Smooth muscle cell (in vitro differentiated cells): ENCODE results near the gene MYBPC3. TPM values are rescaled to one million over a fixed set of nuclear protein-coding genes. Genes with fewer than 3 reads are reported as not detected.

Experiments
- DNase-seq: peaks from one replicate; lab custom pipeline; 2025; ENCODE audit not compliant: unreplicated experiment; lab: John Stamatoyannopoulos, UW
- H2AFZ ChIP-seq: fragments of 200-600 bp; sonication (generic); 2 replicates; pipeline ENCODE4 v1.6.0; 2016; ENCODE audit warnings: antibody characterized with exemption, low read depth, mild to moderate bottlenecking
- H3F3A ChIP-seq: fragments of 200-600 bp; sonication (generic); 2 replicates; pipeline ENCODE4 v1.6.0; 2017; ENCODE audit warnings: antibody characterized with exemption, low read depth
- H3K27ac ChIP-seq: fragments of 200-600 bp; sonication (generic); 2 replicates; pipeline ENCODE4 v1.5.1; 2016; ENCODE audit warnings: low read depth, mild to moderate bottlenecking
- H3K27me3 ChIP-seq: fragments of 200-600 bp; sonication (generic); 2 replicates; pipeline ENCODE4 v1.6.1; 2016; ENCODE audit warnings: low read depth, mild to moderate bottlenecking
- H3K36me3 ChIP-seq: fragments of 200-600 bp; sonication (generic); 2 replicates; pipeline ENCODE4 v1.5.1; 2016; ENCODE audit warnings: low read depth
- H3K4me1 ChIP-seq: fragments of 200-600 bp; sonication (generic); 2 replicates; pipeline ENCODE4 v1.5.1; 2016; ENCODE audit warnings: low read depth
- H3K4me2 ChIP-seq: fragments of 200-600 bp; sonication (generic); 2 replicates; pipeline ENCODE4 v1.6.0; 2016; ENCODE audit warnings: mild to moderate bottlenecking
- H3K4me3 ChIP-seq: fragments of 200-600 bp; sonication (generic); 2 replicates; pipeline ENCODE4 v1.5.1; 2016; ENCODE audit warnings: mild to moderate bottlenecking
- H3K79me2 ChIP-seq: fragments of 200-600 bp; sonication (generic); 2 replicates; pipeline ENCODE4 v1.6.0; 2016; ENCODE audit warnings: low read depth, mild to moderate bottlenecking
- H3K9ac ChIP-seq: fragments of 200-600 bp; sonication (generic); 2 replicates; pipeline ENCODE4 v1.6.0; 2016; ENCODE audit warnings: low read depth
- H3K9me3 ChIP-seq: fragments of 200-600 bp; sonication (generic); replicated peaks from 2 replicates; pipeline ENCODE4 v1.5.1; 2016; ENCODE audit warnings: low read depth
- H4K20me1 ChIP-seq: fragments of 200-600 bp; sonication (generic); 2 replicates; pipeline ENCODE4 v1.6.0; 2016; ENCODE audit warnings: low read depth
- CTCF ChIP-seq: fragments of 200-600 bp; sonication (generic); IDR thresholded peaks from 2 replicates; pipeline ENCODE4 v1.5.1; 2017; ENCODE audit warnings: borderline replicate concordance, mild to moderate bottlenecking, antibody characterized with exemption; ENCODE audit not compliant: insufficient read depth, poor library complexity, severe bottlenecking
- WGBS: methylation state at CpG from one replicate; pipeline ENCODE4 v1.1.7; 2016; ENCODE audit warnings: low lambda C conversion rate; 5-methylcytosine and 5-hydroxymethylcytosine counted together
- polyA plus RNA-seq: library from polyadenylated mRNA; unstranded; fragments of >200 nt; fragmentation: Nextera tagmentation; extraction: Ambion mirVana; gene quantifications from 2 replicates; pipeline ENCODE4 v1.2.1, GENCODE V29; 2016
- total RNA-seq: library from RNA; depleted of rRNA; stranded (reverse); fragments of >200 nt; gene quantifications from 2 replicates; pipeline ENCODE4 v1.2.3, GENCODE V29; 2014

Gene MYBPC3
- total and polyA plus RNA-seq, 2 experiments from 2014 or later = 0.03 TPM; not detected in 1

- Histone ChIP-seq H3F3A (no peaks in the 10 kb centered on the region), H3K36me3 (peaks cover 30% of the 10 kb centered on the region), H3K4me3 (no peak overlapping the region), H2AFZ (no peak overlapping the region), H3K27me3 (no peaks in the 10 kb centered on the region), H3K79me2 (no peaks in the 10 kb centered on the region), H3K4me1 (no peaks in the 10 kb centered on the region), H3K9me3 (no peaks in the 10 kb centered on the region), H4K20me1 (peaks cover 11% of the 10 kb centered on the region), H3K9ac (no peak overlapping the region), H3K27ac (no peak overlapping the region), H3K4me2 (no peak overlapping the region)
- 51% methylated on average over 1 of the region's 1 CpG for WGBS
- DNase-seq = no peak
- no peak for TF ChIP-seq CTCF
Observed at GRCh38 chr11:47306484-47306844, 46.0 kb downstream of the MYBPC3 start.

- DNase-seq = no peak
- WGBS = 96% methylated on average over 3 of the region's 3 CpGs
- Histone ChIP-seq H3K4me3 (no peak overlapping the region), H3K36me3 (peaks cover 32% of the 10 kb centered on the region), H2AFZ (no peak overlapping the region), H3K9me3 (no peaks in the 10 kb centered on the region), H3K4me1 (no peaks in the 10 kb centered on the region), H3K9ac (no peak overlapping the region), H3K79me2 (no peaks in the 10 kb centered on the region), H3K4me2 (no peak overlapping the region), H4K20me1 (peaks cover 11% of the 10 kb centered on the region), H3K27me3 (no peaks in the 10 kb centered on the region), H3K27ac (no peak overlapping the region), H3F3A (no peaks in the 10 kb centered on the region)
- TF ChIP-seq CTCF = no peak
Observed at GRCh38 chr11:47305734-47306483, 46.6 kb downstream of the MYBPC3 start.

GRCh38 chr11:47302853-47303252 lies 49.6 kb downstream of the MYBPC3 start:
- WGBS = 91% methylated on average over 1 of the region's 1 CpG
- no peak for DNase-seq
- H3K9me3 ChIP-seq = no peaks in the 10 kb centered on the region
- H3K4me2 ChIP-seq = no peak overlapping the region
- no peaks in the 10 kb centered on the region for H3F3A ChIP-seq
- peaks cover 14% of the 10 kb centered on the region for H4K20me1 ChIP-seq
- H3K4me1 ChIP-seq = no peaks in the 10 kb centered on the region
- H3K36me3 ChIP-seq = peaks cover 37% of the 10 kb centered on the region
- H3K79me2 ChIP-seq = no peaks in the 10 kb centered on the region
- no peak overlapping the region for H2AFZ ChIP-seq
- TF ChIP-seq CTCF = no peak
- no peak overlapping the region for H3K9ac ChIP-seq
- no peak overlapping the region for H3K4me3 ChIP-seq
- H3K27ac ChIP-seq = no peak overlapping the region
- no peaks in the 10 kb centered on the region for H3K27me3 ChIP-seq

- Histone ChIP-seq H3K9me3 (no peaks in the 10 kb centered on the region), H3K27me3 (no peaks in the 10 kb centered on the region), H3K4me3 (no peak overlapping the region), H4K20me1 (peaks cover 3% of the 10 kb centered on the region), H3K4me2 (no peak overlapping the region), H3K79me2 (no peaks in the 10 kb centered on the region), H3K27ac (no peak overlapping the region), H3K36me3 (peaks cover 43% of the 10 kb centered on the region), H2AFZ (no peak overlapping the region), H3K9ac (no peak overlapping the region), H3F3A (no peaks in the 10 kb centered on the region), H3K4me1 (no peaks in the 10 kb centered on the region)
- 96% methylated on average over 3 of the region's 3 CpGs for WGBS
- no peak for TF ChIP-seq CTCF
- no peak for DNase-seq
Observed at GRCh38 chr11:47299078-47299477, 53.4 kb downstream of the MYBPC3 start.
